Measurements from ENCODE around the gene CNOT11. TPM values are rescaled to one million over a fixed set of nuclear protein-coding genes. Genes with fewer than 3 reads are reported as not detected.

The CNOT11 gene
- polyA plus RNA-seq, 6 donors from 2014 or later: 41.2 to 51.9 (median 45.8) TPM

DNA sequence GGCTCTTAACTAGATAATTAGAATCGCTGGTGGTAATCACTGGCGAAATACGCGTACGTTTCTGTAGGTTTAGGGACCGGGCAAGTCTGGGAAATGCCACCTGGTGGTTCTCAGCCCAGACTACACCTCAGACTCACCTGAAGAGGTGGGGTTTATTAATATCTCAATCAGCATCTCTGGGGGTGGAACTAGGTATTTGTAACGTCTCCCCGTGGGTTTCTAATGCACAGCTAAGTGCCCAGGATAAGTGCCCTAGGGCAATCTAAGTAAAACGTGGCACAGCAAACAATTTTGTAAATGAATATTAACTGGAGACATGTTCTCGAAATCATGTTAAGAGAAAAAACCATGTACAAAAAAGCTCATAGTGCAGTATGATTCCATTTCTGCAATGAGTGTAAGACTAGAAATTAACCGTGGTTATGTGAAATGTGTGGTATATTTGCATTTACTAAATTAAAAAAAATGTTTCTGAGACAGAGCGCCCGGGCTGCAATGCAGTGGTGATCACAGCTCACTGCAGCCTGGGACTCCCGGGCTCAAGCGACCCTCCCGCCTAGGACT is 760 bp upstream of the CNOT11 start:
- ATAC-seq (ENCODE audit: low read depth in 2 of 2): peak; percentile 27 to 33
- no peaks in the 10 kb centered on the region for H3K9me3 Mint-ChIP-seq
- H3K4me3 Mint-ChIP-seq: peak overlapping the region; percentile 93 to 98 (median 96)
- H3K4me1 Mint-ChIP-seq: peaks cover 24 to 47% (median 34%) of the 10 kb centered on the region in 3 donors
- H3K36me3 Mint-ChIP-seq: no peaks in the 10 kb centered on the region
- peak overlapping the region in 5 of 6 donors; percentile 61 to 98 (median 97) for H3K27ac Mint-ChIP-seq
- peak; percentile 13 for DNase-seq
- no peaks in the 10 kb centered on the region for H3K27me3 Mint-ChIP-seq

DNA sequence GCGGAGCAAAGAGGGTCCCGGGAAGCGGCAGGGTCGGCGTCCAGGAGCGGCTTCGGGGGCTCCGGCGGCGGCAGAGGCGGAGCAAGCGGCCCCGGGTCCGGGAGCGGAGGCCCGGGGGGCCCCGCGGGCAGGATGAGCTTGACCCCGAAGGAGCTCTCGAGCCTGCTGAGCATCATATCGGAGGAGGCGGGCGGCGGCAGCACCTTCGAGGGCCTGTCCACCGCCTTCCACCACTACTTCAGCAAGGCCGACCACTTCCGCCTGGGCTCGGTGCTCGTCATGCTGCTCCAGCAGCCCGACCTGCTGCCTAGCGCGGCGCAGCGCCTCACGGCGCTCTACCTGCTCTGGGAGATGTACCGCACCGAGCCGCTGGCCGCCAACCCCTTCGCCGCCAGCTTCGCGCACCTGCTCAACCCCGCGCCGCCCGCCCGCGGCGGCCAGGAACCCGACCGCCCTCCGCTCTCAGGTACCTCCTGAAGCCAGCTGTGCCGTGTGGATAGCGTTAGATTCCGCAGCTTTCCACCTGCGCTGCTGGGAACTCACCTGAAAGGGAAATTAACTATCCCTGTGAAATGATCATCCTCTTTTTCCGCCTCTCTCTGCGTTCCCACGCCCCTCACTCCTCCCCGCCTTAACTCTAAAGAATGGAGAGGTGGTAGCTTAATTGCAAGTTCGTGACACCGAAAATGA is 472 bp downstream of the CNOT11 start:
- no peaks in the 10 kb centered on the region for H3K9me3 Mint-ChIP-seq
- H3K27ac Mint-ChIP-seq: peak overlapping the region; percentile 91 to 98 (median 96)
- no peaks in the 10 kb centered on the region for H3K27me3 Mint-ChIP-seq

DNA sequence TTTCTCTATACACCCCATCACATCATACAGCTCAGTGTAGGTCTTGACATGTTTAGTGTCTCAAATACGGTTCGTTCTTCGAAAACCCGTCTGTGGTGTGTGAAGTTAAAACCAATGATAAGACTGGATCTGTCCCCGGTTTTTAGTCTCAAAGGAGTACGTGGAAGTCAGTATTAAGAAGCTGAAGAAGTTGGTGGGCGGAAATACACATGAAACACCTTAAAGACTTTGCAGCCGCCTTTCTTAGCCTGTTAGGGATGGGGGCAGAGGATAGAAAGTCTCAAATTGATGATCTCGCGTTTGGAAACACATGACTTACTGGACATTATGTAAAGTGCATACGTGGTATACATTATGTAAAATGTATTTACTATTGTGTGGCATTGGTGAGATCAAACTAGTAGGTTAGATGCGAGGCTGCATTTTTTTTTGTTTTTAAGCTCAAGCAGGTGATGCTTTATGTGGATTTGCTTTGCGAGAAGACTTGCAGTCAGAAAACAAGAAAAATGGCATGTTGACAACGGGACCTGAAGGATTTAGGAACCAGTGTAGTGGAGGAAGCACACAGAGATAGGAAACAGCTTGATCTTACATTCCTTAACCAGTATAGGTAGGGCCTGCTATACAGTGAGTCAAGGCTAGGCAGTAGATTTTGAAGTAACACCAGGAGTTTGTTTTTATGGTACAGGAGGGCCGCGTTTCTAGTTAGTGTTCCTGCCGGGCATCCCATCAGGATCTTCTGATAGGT is 1.2 kb downstream of the CNOT11 start:
- no peaks in the 10 kb centered on the region for H3K9me3 Mint-ChIP-seq
- peak overlapping the region; percentile 93 to 98 (median 96) for H3K4me3 Mint-ChIP-seq
- H3K4me1 Mint-ChIP-seq: peaks cover 24 to 60% (median 34%) of the 10 kb centered on the region in 3 donors
- DNase-seq (no peak), ATAC-seq (ENCODE audit: low read depth in 2 of 2) (no peak)
- no peaks in the 10 kb centered on the region for H3K27me3 Mint-ChIP-seq
- H3K36me3 Mint-ChIP-seq: peaks cover 0 to 7% of the 10 kb centered on the region in 2 donors
- H3K27ac Mint-ChIP-seq: peak overlapping the region; percentile 90 to 97 (median 96)

More for the DNA sequence above, 472 bp downstream of the CNOT11 start:
- peaks cover 0 to 6% of the 10 kb centered on the region in 2 donors for H3K36me3 Mint-ChIP-seq
- H3K4me3 Mint-ChIP-seq: peak overlapping the region; percentile 93 to 98 (median 96)
- H3K4me1 Mint-ChIP-seq: peaks cover 24 to 56% (median 34%) of the 10 kb centered on the region in 3 donors
- ATAC-seq (ENCODE audit: low read depth in 2 of 2) (peak; percentile 70 to 73), DNase-seq (peak; percentile 76)

DNA sequence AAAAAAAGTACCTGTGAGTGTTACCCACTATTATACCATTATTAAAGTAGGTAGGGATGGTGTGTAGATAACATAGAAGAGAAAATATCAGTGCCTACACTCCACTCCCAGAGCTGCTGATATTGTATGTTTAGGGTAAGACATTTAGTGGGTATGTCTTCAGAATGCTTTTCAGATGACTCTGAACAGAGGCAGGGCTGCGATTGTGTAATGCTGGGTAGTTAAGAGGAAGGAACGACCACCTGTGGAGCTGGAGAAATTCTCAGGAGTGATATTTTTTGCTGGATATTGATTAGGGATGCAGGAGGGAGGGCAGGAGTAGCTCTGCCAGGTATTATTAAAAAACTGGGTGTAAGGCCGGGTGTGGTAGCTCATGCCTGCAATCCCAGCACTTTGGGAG is 2.8 kb downstream of the CNOT11 start:
- DNase-seq (no peak), ATAC-seq (ENCODE audit: low read depth in 2 of 2) (no peak)
- H3K36me3 Mint-ChIP-seq: peaks cover 0 to 11% of the 10 kb centered on the region in 2 donors
- peaks cover 24 to 62% (median 34%) of the 10 kb centered on the region in 3 donors for H3K4me1 Mint-ChIP-seq
- H3K4me3 Mint-ChIP-seq: peak overlapping the region in 3 of 8 donors; percentile 39 to 56 (median 49)
- peak overlapping the region in 3 of 6 donors; percentile 6 to 93 (median 17) for H3K27ac Mint-ChIP-seq
- H3K27me3 Mint-ChIP-seq: no peaks in the 10 kb centered on the region
- no peaks in the 10 kb centered on the region for H3K9me3 Mint-ChIP-seq

DNA sequence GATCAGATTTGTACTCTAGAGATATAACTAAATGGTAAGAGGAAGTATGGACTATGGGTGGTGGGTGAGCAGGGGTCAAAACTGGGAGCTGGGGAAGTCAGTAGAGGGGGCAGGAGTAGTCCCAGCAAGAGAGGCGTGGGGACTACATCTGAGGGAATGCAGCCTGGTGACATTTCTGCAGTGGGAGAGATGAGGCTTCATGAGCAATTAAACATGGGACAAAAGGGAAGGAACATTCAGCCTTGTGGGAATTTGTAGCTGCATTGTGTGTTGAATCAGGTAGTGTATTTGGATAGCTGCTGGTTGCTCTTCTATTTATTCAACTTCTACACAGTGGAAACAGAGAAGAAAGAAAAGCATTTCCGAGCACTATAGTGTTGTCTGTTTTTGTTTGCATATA is 3.6 kb downstream of the CNOT11 start:
- no peaks in the 10 kb centered on the region for H3K27me3 Mint-ChIP-seq
- no peak for DNase-seq
- peak overlapping the region in 2 of 8 donors; percentile 43 to 49 for H3K4me3 Mint-ChIP-seq
- peaks cover 0 to 11% of the 10 kb centered on the region in 2 donors for H3K36me3 Mint-ChIP-seq
- ATAC-seq (ENCODE audit: low read depth in 2 of 2): no peak
- peaks cover 20 to 60% (median 30%) of the 10 kb centered on the region in 3 donors for H3K4me1 Mint-ChIP-seq
- H3K27ac Mint-ChIP-seq: peak overlapping the region in 4 of 6 donors; percentile 6 to 78 (median 62)
- H3K9me3 Mint-ChIP-seq: no peaks in the 10 kb centered on the region

DNA sequence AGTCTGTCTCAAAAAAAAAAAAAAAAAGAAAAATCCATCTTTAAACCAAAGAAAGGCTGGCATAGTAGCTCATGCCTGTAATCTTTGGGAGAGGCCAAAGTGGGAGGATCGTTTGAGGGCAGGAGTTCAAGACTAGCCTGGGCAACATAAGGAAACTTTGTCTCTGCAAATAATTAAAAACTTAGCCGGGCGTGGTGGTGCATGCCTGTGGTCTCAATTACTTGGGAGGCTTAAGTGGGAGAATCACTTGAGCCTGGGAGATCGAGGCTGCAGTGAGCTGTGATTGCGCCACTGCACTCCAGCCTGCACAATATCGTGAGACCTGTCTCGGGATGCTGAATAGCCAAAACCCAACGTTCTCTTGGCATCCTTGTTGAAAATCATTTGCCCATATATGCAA is 6.1 kb downstream of the CNOT11 start:
- ATAC-seq (ENCODE audit: low read depth in 2 of 2) (no peak), DNase-seq (no peak)
- Mint-ChIP-seq H3K4me1 (peaks cover 15 to 45% (median 23%) of the 10 kb centered on the region in 3 donors), H3K36me3 (peaks cover 7 to 20% of the 10 kb centered on the region in 2 donors), H3K9me3 (no peaks in the 10 kb centered on the region), H3K4me3 (no peak overlapping the region), H3K27me3 (no peaks in the 10 kb centered on the region), H3K27ac (no peak overlapping the region)

DNA sequence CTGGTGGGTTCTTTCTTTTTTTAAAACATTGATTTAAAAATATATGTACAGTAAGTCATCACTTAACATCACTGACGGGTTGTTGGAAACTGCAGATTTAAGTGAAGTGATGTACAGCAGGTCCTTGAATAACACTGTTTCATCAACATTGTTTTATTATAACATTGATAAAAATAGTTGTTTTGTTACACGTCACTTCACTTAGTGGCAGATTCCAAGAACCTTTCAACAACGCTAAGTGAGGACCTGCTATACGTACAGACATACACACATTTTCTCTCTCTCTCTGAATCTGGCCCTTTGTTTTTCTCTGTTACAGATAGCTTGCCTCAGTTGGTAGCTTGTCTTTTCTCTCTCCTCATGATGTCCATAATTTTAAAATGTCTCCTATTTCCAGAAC is 9.5 kb downstream of the CNOT11 start:
- peaks cover 0 to 16% (median 0%) of the 10 kb centered on the region in 3 donors for H3K4me1 Mint-ChIP-seq
- H3K4me3 Mint-ChIP-seq: peak overlapping the region in 1 of 8 donors; percentile 44
- peak overlapping the region in 3 of 6 donors; percentile 67 to 85 (median 78) for H3K27ac Mint-ChIP-seq
- no peak for ATAC-seq (ENCODE audit: low read depth in 2 of 2)
- no peaks in the 10 kb centered on the region for H3K9me3 Mint-ChIP-seq
- no peaks in the 10 kb centered on the region for H3K27me3 Mint-ChIP-seq
- DNase-seq: no peak
- peaks cover 14 to 26% of the 10 kb centered on the region in 2 donors for H3K36me3 Mint-ChIP-seq

DNA sequence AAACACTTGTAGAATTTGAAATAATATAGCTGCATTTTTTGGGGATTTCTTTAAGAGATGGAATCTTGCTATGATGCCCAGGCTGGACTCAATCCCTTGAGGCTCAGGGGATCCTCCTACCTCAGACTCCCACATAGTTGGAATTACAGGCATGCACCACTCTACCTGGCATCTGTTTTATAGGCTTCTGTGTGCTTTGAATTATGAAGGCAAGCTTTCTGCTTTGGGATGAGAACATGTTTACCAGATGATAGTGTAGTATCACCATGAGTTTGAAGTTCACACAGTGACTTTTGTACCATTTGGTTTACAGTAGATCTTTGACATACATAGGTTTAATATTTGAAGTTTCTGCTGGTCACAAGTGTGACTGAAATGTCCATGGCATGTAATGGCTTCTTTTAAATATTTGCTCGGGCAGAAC is 10.7 kb downstream of the CNOT11 start:
- H3K9me3 Mint-ChIP-seq: no peaks in the 10 kb centered on the region
- ATAC-seq (ENCODE audit: low read depth in 2 of 2) (no peak), DNase-seq (no peak)
- peaks cover 14 to 19% of the 10 kb centered on the region in 2 donors for H3K36me3 Mint-ChIP-seq
- H3K27me3 Mint-ChIP-seq: no peaks in the 10 kb centered on the region
- peak overlapping the region in 2 of 6 donors; percentile 69 for H3K27ac Mint-ChIP-seq
- peaks cover 0 to 8% (median 4%) of the 10 kb centered on the region in 3 donors for H3K4me1 Mint-ChIP-seq
- no peak overlapping the region for H3K4me3 Mint-ChIP-seq

DNA sequence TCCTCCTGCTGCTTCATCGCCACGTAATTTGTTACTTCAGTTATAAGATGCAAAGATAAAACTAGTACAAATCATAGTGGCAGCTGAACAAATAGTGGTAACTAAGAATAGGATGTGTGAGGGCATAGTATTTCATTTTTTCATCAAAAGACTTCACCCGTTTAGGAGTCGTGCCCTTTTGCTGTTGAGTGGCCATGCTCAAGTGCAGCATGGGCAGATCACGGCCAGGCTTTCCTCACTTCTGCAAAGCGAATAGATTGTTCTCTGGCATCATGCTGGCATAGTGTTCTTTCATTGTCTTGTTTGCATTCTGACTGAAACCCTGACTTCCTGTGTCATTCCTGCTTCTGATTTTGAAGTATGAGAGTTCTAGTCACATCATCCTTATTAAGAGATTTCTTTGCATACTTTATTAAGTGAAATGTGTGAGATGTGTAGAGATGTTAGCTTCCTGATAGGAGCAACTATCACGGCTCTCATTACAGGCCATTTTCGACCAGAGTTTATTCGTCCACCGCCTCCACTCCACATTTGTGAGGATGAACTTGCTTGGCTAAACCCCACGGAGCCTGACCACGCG is 11.8 kb downstream of the CNOT11 start:
- Mint-ChIP-seq H3K36me3 (peaks cover 14% of the 10 kb centered on the region in 2 donors), H3K4me1 (peaks cover 0 to 4% (median 2%) of the 10 kb centered on the region in 3 donors), H3K4me3 (no peak overlapping the region), H3K27ac (peak overlapping the region in 2 of 6 donors; percentile 21 to 70), H3K9me3 (no peaks in the 10 kb centered on the region), H3K27me3 (no peaks in the 10 kb centered on the region)
- no peak for DNase-seq
- no peak for ATAC-seq (ENCODE audit: low read depth in 2 of 2)

DNA sequence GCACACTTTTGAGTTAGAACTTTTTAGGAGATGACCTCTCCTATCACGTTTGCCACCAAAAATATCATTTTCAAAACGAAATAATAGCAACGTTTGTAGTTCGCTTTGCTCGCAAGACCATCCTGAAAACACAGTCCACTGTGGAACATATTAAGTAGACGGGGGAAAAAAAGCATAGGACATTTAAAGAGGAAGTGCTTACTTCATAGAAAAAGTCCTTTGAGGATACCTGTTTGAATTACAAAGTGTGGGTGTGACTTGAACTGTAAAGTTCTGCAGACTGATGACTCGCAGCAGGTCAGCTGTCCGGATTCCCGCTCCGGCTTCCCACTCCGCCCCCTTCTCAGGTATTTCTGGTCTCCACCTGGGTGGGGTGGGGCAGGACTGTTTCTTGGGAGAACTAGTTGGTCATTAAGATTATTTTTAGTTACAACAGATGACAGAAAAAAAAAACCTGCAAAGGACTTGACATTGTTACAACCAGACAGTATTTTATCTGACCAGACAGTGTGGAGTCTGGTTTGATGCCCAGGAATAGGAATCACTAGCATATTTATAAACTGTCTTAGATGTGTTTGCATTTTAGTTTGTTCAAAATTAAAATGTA is 13.3 kb downstream of the CNOT11 start:
- Mint-ChIP-seq H3K4me1 (peaks cover 0 to 4% (median 2%) of the 10 kb centered on the region in 3 donors), H3K4me3 (no peak overlapping the region), H3K36me3 (peaks cover 14% of the 10 kb centered on the region in 2 donors), H3K27ac (peak overlapping the region in 2 of 6 donors; percentile 11 to 37), H3K27me3 (no peaks in the 10 kb centered on the region), H3K9me3 (no peaks in the 10 kb centered on the region)
- no peak for DNase-seq
- no peak for ATAC-seq (ENCODE audit: low read depth in 2 of 2)

DNA sequence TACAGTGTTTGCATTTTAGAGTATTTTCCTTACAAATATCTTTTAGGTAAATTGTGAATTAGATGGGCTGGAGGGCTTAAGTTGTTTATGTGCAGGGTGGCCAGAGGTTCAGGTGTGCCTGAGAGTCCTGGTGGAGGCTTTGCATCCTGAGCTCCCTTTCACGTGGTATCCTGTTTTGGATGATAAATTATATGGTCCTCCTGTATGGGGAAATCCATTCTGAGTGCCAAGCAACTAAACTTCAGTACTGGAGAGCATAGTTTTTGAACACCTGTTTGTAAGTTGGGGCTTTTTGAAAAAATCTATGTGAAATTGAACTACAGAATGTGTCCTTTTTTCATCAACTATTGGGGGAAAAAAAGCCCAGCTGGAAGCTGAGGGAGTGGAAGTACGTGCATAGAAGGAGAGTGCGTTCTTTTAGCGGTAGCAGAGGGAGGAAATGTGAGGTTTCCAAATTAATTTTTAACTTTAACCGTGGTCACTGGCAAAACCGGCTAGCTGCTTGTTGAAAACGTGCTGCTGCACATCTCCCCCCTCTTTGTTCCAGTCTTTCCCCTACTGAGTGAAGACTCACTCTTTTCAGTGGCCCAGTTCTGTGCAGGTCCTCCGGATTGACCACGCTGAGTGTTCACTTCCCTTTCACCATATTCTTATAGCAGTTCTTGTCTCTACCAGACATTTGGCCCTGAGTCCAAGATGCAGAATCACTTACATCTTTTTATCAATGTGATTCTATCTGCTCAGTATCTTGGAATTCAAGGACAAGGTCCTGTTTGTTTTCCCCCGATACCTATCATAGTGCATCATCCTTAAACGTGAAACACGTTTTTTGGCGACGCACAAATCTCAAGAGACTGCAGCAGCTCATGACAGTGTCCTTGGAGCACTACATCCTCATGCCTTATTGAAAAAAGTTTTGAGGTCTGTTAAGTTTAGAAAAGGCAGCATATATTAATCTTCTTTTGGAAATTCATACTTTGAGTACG is 15.3 kb downstream of the CNOT11 start:
- peak overlapping the region in 1 of 8 donors; percentile 37 for H3K4me3 Mint-ChIP-seq
- peaks cover 0 to 4% (median 0%) of the 10 kb centered on the region in 3 donors for H3K4me1 Mint-ChIP-seq

More for the DNA sequence above, 15.3 kb downstream of the CNOT11 start:
- no peaks in the 10 kb centered on the region for H3K27me3 Mint-ChIP-seq
- ATAC-seq (ENCODE audit: low read depth in 2 of 2) (no peak), DNase-seq (no peak)
- no peaks in the 10 kb centered on the region for H3K9me3 Mint-ChIP-seq
- peaks cover 7 to 10% of the 10 kb centered on the region in 2 donors for H3K36me3 Mint-ChIP-seq
- peak overlapping the region; percentile 35 to 87 (median 53) for H3K27ac Mint-ChIP-seq
